M059J (cell line): ENCODE results near the gene ATP2C1. TPM values are rescaled to one million over a fixed set of nuclear protein-coding genes. Genes with fewer than 3 reads are reported as not detected.

Experiments used
- DNase-seq: peaks from one replicate; pipeline ENCODE4 v3.0.0-alpha.2; 2012; ENCODE audit warnings: low read depth
- total RNA-seq: library from RNA; depleted of rRNA; stranded (reverse); fragments of >200 nt; shearing (Covaris generic); gene quantifications from 2 replicates; pipeline ENCODE4 v1.2.3, GENCODE V29; 2014

The ATP2C1 gene
- total RNA-seq, 1 experiment from 2014 or later = 33.9 TPM

GRCh38 chr3:130894130-130894985, 474 bp downstream of the ATP2C1 start:
- DNase-seq = peak; percentile 49

- peak; percentile 47 for DNase-seq
These were observed 1.0 kb downstream of the ATP2C1 start for GRCh38 chr3:130894986-130895280.

GRCh38 chr3:130895690-130896488, 2.0 kb downstream of the ATP2C1 start:
- peak; percentile 28 for DNase-seq

- DNase-seq = no peak
These were observed 3.4 kb downstream of the ATP2C1 start for GRCh38 chr3:130897316-130897715.

GRCh38 chr3:130900959-130901358, 7.1 kb downstream of the ATP2C1 start:
- peak; percentile 27 for DNase-seq

- DNase-seq = peak; percentile 57
These were observed 7.8 kb downstream of the ATP2C1 start for GRCh38 chr3:130901463-130902204.

GRCh38 chr3:130903412-130903908, 9.6 kb downstream of the ATP2C1 start:
- no peak for DNase-seq

- DNase-seq = no peak
These were observed 10.6 kb downstream of the ATP2C1 start for GRCh38 chr3:130904491-130904890.

GRCh38 chr3:130905551-130905950, 11.7 kb downstream of the ATP2C1 start:
- peak; percentile 80 for DNase-seq

- DNase-seq = peak; percentile 95
These were observed 12.6 kb downstream of the ATP2C1 start for GRCh38 chr3:130906374-130906995.

GRCh38 chr3:130907500-130907899, 13.6 kb downstream of the ATP2C1 start:
- DNase-seq = no peak

GRCh38 chr3:130907966-130908365, 14.1 kb downstream of the ATP2C1 start:
- no peak for DNase-seq

- DNase-seq = peak; percentile 87
These were observed 21.8 kb downstream of the ATP2C1 start for GRCh38 chr3:130915567-130916292.

- DNase-seq = no peak
These were observed 22.8 kb downstream of the ATP2C1 start for GRCh38 chr3:130916507-130917167.

GRCh38 chr3:130918328-130918727, 24.4 kb downstream of the ATP2C1 start:
- peak; percentile 51 for DNase-seq

GRCh38 chr3:130925628-130926027, 31.7 kb downstream of the ATP2C1 start:
- peak; percentile 79 for DNase-seq

GRCh38 chr3:130926504-130926903, 32.6 kb downstream of the ATP2C1 start:
- no peak for DNase-seq

- no peak for DNase-seq
These were observed 35.9 kb downstream of the ATP2C1 start for GRCh38 chr3:130929804-130930203.

- no peak for DNase-seq
These were observed 39.1 kb downstream of the ATP2C1 start for GRCh38 chr3:130932979-130933378.

- peak; percentile 56 for DNase-seq
These were observed 40.0 kb downstream of the ATP2C1 start for GRCh38 chr3:130933801-130934345.
